GM21381 (cell line): ENCODE results near the gene ZFP36L1.
A peak's percentile ranks its signal among the peaks of the same experiment; 100 is the strongest.

Experiments used
- ATAC-seq: cut with Tn5 transposase; IDR thresholded peaks from one replicate; pipeline ENCODE4 v1.9.1; 2021; ENCODE audit warnings: mild to moderate bottlenecking, moderate library complexity; ENCODE audit not compliant: unreplicated experiment

Gene ZFP36L1

GRCh38 chr14:68796418-68797101 lies 3.7 kb upstream of the ZFP36L1 start:
- no peak for ATAC-seq

DNA sequence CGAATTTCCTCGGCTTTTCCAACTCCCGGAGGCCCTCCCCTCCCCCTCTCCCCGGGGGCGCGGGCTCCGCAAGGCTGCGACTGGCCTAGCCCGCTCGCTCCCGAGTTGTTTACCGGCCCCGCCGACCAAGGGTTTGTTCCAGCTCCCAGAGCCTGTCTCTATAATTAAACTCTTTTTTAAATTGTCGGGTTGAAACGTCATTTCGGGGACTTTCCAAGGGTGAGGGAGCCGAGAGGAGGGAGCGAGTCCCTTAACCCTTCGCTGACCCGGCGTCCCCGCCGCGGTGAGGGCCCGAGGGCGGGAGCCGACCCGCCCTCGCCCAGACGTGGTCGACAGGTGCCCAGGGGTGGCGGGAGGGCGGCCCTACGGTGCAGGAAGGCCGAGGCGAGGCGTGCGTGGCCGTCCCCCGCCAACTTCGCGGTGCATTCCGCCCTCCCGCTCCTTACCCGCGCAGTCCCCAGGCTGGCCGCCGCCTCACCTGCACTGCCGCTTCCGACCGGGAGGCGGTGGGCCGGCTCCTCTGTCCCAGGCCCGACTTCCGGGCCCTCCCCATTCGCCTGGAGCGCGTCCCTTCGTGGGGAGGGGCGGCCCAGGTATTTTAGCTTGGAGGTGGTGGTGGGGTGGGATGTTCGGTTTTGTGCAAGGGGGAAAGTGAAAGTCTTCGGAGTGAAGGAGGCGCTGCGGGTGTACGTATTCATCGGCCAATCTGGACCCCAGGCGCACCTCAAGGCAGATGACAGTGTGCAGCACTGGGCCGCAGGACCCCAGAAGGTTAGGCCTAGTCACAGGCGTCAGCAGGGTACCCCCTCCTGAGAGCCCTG lies 2.9 kb upstream of the ZFP36L1 start:
- ATAC-seq, result peak; percentile 42

DNA sequence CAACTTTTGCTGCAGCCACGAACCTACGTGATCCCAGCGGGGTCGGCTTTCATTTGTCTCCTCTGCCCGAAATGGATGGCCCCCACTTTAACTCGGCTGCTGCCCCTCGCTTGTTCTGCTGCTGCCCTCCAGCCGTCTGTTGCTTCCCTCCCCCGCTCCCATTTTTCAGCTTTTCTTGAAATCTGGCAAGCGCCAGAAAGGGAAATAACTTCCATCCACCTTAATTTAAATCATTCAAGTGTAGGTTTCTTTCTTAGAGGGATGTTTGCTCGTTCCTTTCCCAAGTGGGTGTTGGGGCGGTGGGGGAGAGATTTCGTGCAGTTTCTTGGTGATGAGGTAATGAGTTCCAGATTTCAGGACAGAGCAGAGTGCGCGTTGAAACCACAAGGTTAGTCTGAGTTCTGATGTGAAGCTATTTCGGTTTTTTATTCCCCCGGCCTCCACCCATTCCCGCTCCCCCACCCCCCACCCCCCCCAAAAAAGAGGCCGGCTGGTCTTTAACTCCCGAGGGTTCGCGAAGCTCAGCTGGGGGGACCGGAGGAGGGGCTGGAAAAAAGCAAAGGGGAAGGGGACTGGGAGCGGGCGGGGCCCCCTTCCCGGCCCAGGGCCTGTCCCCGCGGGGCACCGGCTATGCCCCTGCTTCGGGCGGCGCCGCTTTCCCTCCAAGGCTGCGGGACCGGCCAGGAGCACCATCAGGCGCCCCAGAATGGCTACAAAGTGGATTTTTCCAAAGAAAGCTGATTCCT lies 2.2 kb upstream of the ZFP36L1 start:
- ATAC-seq, result no peak

DNA sequence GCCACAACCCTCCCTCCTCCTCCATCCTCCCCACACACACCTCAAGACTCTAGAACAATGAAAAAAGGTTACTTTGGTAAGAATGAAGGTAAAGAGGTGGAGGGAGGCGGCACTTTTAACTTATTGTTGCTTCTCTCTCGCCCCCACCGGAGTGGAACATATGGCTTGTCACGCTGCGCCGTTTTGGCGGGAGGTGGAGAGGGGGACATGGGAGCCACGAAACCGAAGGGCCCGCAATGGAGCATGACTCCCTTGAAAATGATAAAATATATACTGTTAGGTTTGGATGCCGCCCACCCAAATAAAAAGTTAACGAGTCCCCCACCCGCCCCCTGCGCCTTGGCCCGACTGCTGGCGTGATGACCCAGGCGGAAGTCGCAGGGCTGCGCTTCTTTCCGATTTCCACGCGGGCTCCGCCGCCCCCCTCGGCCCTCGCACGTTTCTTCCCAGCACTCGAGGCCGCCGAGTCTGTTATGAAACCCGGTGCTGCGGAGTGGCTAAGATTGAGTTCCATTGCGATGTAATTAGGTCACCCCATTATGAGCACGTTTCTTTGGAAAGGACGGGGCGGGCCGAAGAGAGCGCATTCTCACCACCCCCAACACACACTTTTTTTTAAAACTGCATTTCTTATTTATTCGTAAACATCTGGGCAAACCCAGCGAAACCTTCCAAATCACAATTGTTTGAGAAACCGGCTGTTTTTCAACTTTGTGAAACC lies 1.4 kb upstream of the ZFP36L1 start:
- no peak for ATAC-seq

- ATAC-seq, result no peak
These were observed 865 bp upstream of the ZFP36L1 start for GRCh38 chr14:68793734-68794129.

DNA sequence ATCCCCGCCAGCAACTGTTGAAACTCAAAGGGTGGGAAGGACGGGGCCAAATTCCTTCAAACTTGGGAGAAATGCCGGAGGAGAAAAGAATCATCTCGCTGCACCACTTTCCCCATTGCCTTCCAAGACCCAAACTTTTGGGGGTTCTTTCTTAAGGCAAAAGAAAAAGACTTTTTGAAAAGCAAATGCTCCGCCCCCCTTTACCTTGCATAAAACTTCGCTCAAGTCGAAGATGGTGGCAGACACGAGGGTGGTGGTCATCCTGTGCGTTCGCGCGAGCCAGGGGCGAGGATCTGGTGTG lies 239 bp downstream of the ZFP36L1 start:
- ATAC-seq, result no peak

GRCh38 chr14:68791902-68792677 lies 777 bp downstream of the ZFP36L1 start:
- ATAC-seq, result no peak

DNA sequence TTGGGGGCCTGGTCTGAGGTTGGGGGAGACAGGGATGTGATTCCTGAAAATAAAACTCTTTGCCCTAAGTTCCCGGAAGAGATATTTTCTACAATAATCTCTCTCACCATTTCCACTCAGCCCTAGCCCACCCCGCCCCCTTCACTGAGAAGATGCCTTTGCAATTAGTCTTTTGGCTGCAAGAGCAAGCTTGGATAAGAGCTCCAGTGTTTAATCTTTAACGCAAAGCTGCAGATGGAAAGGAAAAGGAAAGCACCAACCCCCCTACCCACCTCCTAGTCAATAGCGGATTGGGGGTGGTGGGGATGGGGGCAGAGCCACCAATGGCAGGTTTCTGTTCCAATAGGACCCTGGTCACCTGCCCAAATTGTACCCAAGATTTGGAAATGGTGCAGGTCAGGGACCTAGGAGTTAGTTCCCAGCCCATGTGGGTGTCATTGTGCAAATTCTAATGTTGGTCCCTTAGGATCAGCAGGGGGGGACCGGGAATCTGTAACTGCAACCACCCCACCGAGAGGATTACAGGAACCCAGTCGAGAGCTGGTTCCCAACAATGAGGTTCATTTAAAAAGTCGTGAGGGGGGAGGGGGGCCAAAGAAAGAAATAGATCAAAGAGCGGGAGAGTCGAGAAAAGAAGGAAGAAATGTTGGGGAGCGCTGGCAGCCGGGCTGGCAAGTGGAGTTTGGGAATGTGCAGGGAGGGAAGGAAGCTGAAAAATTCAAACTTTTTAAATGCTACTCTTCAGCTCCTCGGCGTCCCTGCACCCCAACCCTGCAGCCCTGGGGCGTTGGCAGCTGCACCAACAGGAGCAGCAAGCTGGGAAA lies 1.6 kb downstream of the ZFP36L1 start:
- no peak for ATAC-seq

DNA sequence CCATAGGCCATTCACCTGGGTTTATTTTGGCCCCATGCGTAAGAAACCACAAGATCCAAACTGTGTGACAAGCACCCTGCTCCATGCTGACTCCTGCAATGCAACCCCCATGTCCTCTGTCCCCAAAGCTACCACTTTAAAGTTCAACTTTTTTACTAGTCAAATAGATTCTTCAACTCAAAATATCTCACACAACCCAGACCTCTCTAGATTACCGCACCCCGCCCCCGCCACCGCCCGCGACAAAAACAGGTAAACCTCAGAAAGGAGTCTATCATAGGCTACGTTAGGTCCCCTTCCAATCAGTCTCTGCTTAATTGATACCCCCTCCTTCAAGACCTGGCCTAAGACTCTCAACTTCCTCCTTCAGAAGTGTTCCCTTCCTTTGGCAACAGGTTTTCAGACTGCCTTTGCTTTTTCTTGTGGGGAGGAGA lies 2.2 kb downstream of the ZFP36L1 start:
- ATAC-seq, result no peak

- ATAC-seq, result no peak
These were observed 2.8 kb downstream of the ZFP36L1 start for GRCh38 chr14:68789821-68790643.

DNA sequence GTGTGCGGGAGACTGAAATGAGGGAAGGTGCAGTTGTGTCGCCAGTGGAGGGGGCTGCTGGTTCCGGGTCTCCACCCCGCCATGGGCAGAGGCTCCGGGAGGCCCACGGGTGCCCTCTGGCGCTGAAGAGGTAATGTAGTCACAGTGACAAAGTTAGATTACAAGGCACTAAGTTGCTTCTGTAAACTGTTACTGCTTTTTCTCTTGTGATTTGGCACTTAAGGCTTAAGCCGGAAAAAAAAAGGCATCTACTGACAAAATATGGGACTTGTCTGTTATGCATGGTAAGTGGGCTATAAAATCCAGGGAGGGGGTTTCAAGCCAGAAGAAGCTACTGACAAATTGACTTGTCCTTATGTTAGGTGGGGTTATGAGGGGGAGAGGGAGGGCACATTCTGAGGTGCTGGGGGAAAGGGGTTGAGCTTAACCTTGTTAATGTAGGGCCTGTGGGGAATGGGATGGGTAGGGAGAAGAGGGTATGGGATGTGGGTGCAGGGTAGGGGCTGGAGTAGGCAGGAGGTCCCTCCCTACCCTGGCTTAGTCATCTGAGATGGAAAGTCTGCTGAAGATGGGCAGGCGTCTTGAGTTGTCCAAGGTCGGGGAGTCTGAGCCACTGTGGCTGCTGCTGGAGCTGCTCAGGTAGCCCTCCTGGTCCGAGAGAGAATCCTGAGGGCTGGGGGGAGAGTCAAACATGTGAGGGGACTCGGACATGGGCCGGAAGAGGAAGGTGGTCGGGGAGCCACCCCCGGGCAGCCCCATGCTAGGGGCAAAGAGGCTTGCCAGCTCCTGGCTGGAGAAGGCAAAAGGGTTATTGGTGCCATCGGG lies 3.7 kb downstream of the ZFP36L1 start:
- no peak for ATAC-seq

GRCh38 chr14:68788275-68788995 lies 4.4 kb downstream of the ZFP36L1 start:
- ATAC-seq, result no peak

GRCh38 chr14:68787092-68787992 lies 5.5 kb downstream of the ZFP36L1 start:
- no peak for ATAC-seq

DNA sequence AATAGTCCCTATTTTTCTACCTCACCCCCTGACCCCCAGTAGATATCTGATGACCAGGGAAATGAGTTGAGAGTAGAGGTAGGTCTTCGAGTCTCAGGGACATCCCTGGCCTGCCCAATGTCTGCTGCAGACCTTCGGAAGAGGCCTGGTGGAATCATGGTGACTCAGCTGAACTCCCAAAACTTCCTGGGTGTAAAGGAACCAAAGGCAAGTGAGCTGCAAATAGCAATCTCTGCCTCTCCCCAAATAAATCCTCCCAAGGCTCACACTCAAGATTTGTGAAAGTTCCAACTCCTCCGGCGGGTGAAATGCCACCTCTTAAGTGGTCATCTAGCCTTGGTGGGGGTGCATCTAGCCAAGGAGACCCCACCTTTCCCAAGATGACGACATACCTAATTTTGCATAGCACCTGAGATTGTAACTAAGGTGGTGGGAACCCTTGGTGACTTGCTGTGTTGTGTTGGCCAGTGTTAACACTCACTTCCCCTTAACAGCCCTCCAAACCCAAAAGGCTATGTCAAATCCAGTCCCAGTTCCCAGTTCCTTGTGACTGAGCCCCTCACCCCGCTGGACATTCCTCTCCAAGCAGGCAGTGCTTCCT lies 6.3 kb downstream of the ZFP36L1 start:
- ATAC-seq, result no peak

- no peak for ATAC-seq
These were observed 7.1 kb downstream of the ZFP36L1 start for GRCh38 chr14:68785534-68786490.
